CD14-positive monocyte (primary cell): ENCODE measurements around the gene NDUFA13. TPM values are rescaled to one million over a fixed set of nuclear protein-coding genes. Genes with fewer than 3 reads are reported as not detected.

Experiments used
- DNase-seq, 3 donors: peaks; one replicate each; pipeline ENCODE4 v3.0.0-alpha.2; 2011 to 2022
- H2AFZ ChIP-seq: 2 replicates; pipeline ENCODE4 v1.6.0; 2012; ENCODE audit warnings: mild to moderate bottlenecking, low read depth, low read length, inconsistent platforms; ENCODE audit not compliant: insufficient read depth, poor library complexity, severe bottlenecking
- H3K27ac ChIP-seq, 2 donors: 1 replicate in 1 of 2; 2 replicates in 1 of 2; pipeline ENCODE4 v1.5.1; 2012 to 2013; ENCODE audit warnings: low read length in 2 of 2, control low read depth in 1 of 2, inconsistent platforms in 1 of 2, low read depth in 1 of 2, mild to moderate bottlenecking in 1 of 2
- H3K27me3 ChIP-seq, 2 donors: one replicate each; pipeline versions ENCODE4 v1.6.0 to v1.6.1; 2011 to 2013; ENCODE audit warnings: low read length in 2 of 2; ENCODE audit not compliant: control insufficient read depth in 2 of 2, insufficient read depth in 2 of 2
- H3K36me3 ChIP-seq, 2 donors: replicated peaks in 1 of 2; 1 replicate in 1 of 2; 2 replicates in 1 of 2; pipeline versions ENCODE4 v1.5.1 to v1.6.1; 2012 to 2013; ENCODE audit warnings: low read length in 2 of 2, control low read depth in 1 of 2, inconsistent platforms in 1 of 2, mild to moderate bottlenecking in 1 of 2; ENCODE audit not compliant: insufficient read depth in 2 of 2, control insufficient read depth in 1 of 2
- H3K4me1 ChIP-seq, 2 donors: 1 replicate in 1 of 2; 2 replicates in 1 of 2; pipeline versions ENCODE4 v1.5.1 to v1.6.1; 2012 to 2013; ENCODE audit warnings: low read length in 2 of 2, control low read depth in 1 of 2, inconsistent platforms in 1 of 2, mild to moderate bottlenecking in 1 of 2, moderate library complexity in 1 of 2; ENCODE audit not compliant: insufficient read depth in 2 of 2, control insufficient read depth in 1 of 2
- H3K4me2 ChIP-seq: replicated peaks from 2 replicates; pipeline ENCODE3; 2012; ENCODE audit warnings: low read length, moderate library complexity, mild to moderate bottlenecking; ENCODE audit not compliant: poor library complexity, severe bottlenecking; ENCODE audit errors: extremely low read depth
- H3K4me3 ChIP-seq, 3 experiments: fragments of 200-600 bp in 1 of 3; sonication (generic) in 1 of 3; replicated peaks in 1 of 3; 1 replicate in 2 of 3; 2 replicates in 1 of 3; pipeline ENCODE4 v1.5.1; 2011 to 2013; ENCODE audit warnings: low read length in 3 of 3, mild to moderate bottlenecking in 3 of 3, control low read depth in 2 of 3, low read depth in 2 of 3, inconsistent platforms in 1 of 3, moderate library complexity in 1 of 3
- H3K79me2 ChIP-seq: 2 replicates; pipeline ENCODE4 v1.6.0; 2012; ENCODE audit warnings: mild to moderate bottlenecking, control low read depth, inconsistent platforms, low read length, moderate library complexity; ENCODE audit not compliant: insufficient read depth
- H3K9ac ChIP-seq: 2 replicates; pipeline ENCODE4 v1.6.0; 2017; ENCODE audit warnings: low read length, mild to moderate bottlenecking; ENCODE audit not compliant: insufficient read depth, poor library complexity, severe bottlenecking
- H3K9me3 ChIP-seq, 2 donors: replicated peaks in 1 of 2; 1 replicate in 1 of 2; 2 replicates in 1 of 2; pipeline versions ENCODE4 v1.5.1 to v1.6.1; 2012 to 2013; ENCODE audit warnings: low read length in 2 of 2, control low read depth in 1 of 2; ENCODE audit not compliant: control insufficient read depth in 1 of 2, insufficient read depth in 1 of 2
- H4K20me1 ChIP-seq: 2 replicates; pipeline ENCODE4 v1.6.0; 2012; ENCODE audit warnings: mild to moderate bottlenecking, low read length, control low read depth, moderate library complexity; ENCODE audit not compliant: insufficient read depth
- H3K27ac Mint-ChIP-seq, 7 donors: one replicate each; pipeline ENCODE4 v1.8.0; 2020; ENCODE audit warnings: mild to moderate bottlenecking in 7 of 7, mixed read lengths in 7 of 7, moderate library complexity in 6 of 7, inconsistent platforms in 2 of 7
- H3K27me3 Mint-ChIP-seq, 3 donors: one replicate each; pipeline ENCODE4 v1.8.0; 2021 to 2022; ENCODE audit warnings: low read depth in 3 of 3, mild to moderate bottlenecking in 3 of 3, mixed read lengths in 3 of 3, moderate library complexity in 3 of 3, inconsistent platforms in 1 of 3
- H3K36me3 Mint-ChIP-seq, 2 donors: one replicate each; pipeline ENCODE4 v1.8.0; 2020; ENCODE audit warnings: mixed read lengths in 2 of 2, inconsistent platforms in 1 of 2, mild to moderate bottlenecking in 1 of 2
- H3K4me1 Mint-ChIP-seq: one replicate; pipeline ENCODE4 v1.8.0; 2020; ENCODE audit warnings: mild to moderate bottlenecking, mixed read lengths
- H3K4me3 Mint-ChIP-seq, 2 donors: one replicate each; pipeline ENCODE4 v1.8.0; 2020; ENCODE audit warnings: mild to moderate bottlenecking in 2 of 2, mixed read lengths in 2 of 2, moderate library complexity in 1 of 2
- H3K9me3 Mint-ChIP-seq, 7 donors: one replicate each; pipeline ENCODE4 v1.8.0; 2020 to 2022; ENCODE audit warnings: mixed read lengths in 7 of 7, mild to moderate bottlenecking in 6 of 7, moderate library complexity in 6 of 7, inconsistent platforms in 2 of 7
- WGBS: methylation state at CpG from one replicate; pipeline ENCODE4 v1.1.5; 2013; ENCODE audit warnings: missing lambda C conversion rate; ENCODE audit not compliant: insufficient coverage; 5-methylcytosine and 5-hydroxymethylcytosine counted together
- intact Hi-C, 2 donors: fragments of 100-400 bp; cut with micrococcal nuclease; formaldehyde crosslinking; loops; one replicate each; pipeline versions ENCODE4 v1.15.0 to v1.15.1; 2023
- polyA minus RNA-seq: library from RNA; depleted of rRNA, polyadenylated mRNA; stranded (reverse); fragments of >200 nt; gene quantifications from 2 replicates; pipeline ENCODE4 v1.2.3, GENCODE V29; 2012
- polyA plus RNA-seq, 3 donors: library from polyadenylated mRNA; depleted of rRNA in 1 of 3; unstranded in 2 of 3; stranded (reverse) in 1 of 3; fragments of 300-500 nt in 2 of 3; fragments of >200 nt in 1 of 3; fragmentation: Illumina TruSeq in 2 of 3; gene quantifications; 1 replicate in 2 of 3; 2 replicates in 1 of 3; pipeline ENCODE4 v1.2.3, GENCODE V29; 2012 to 2021
- total RNA-seq, 12 experiments: library from RNA in 1 of 12; stranded (reverse) in 1 of 12; fragments of 120-200 nt in 1 of 12; gene quantifications; one replicate each; pipeline ENCODE4 v1.2.4 and lab custom pipeline; 2013 to 2026; ENCODE audit warnings: mixed read lengths in 6 of 12, inconsistent platforms in 1 of 12
- TF ChIP-seq, protein P1 (sequence below): fragments of 200-600 bp; IDR thresholded peaks from one replicate; pipeline ENCODE4 v1.8.0; 2022; ENCODE audit warnings: antibody characterized with exemption, mild to moderate bottlenecking

NDUFA13 gene
- total RNA-seq (2013): 222 TPM
- polyA plus RNA-seq (100 to 1,000 TPM in 2 of 3 donors, 10 to 100 TPM in 1; 86.7 to 433 (median 361) TPM), polyA minus RNA-seq (161 and 215 TPM in 2 replicates), total RNA-seq (lab: John Stamatoyannopoulos, UW) (0.60 to 4.0 (median 2.3) reads per million in 11 experiments)

DNA sequence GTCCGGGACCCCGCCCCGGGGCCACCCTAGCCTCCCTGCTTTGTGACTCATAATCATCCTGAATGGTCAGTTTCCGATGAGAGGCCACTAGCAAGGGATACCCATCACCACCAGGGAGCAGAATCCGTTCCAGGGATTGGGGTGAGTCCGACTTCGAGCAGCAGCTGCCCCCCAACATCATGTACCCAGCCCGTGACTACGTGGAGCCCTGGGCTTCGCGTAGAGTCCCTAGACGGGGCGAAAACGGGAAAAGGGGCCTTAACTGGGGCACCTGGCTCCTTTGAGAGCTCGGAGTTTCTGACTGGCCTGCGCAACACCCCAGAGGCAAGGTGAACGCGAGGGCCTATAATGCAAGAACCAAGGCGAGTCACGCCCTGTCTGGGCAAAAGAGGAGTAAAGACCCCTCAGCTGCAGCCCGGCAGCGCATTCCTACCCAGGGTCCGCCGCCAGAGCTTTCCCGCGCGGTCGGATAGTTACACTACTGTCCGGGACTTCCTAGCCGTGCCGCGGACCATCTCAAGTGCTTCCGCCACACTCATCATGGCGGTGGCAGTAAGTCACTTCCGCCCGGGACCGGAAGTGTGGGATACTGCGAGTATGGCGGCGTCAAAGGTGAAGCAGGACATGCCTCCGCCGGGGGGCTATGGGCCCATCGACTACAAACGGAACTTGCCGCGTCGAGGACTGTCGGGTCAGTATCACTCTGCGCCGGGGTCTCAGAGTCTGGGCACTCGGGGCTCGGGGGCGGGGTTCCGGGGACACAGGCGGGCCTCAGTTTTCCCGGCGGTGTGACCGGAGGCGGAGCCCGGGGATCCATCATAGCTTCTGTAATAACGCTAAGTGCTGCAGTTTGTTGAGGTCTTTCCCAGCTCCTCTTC lies at the start of gene NDUFA13:
Gene NDUFA13 (plus strand): TSS at position 584 of the 878 bp plus-strand sequence. CDS start 14 bp downstream, at position 598.
- H3K79me2 ChIP-seq: peaks cover 49% of the 10 kb centered on the region
- H3K36me3 Mint-ChIP-seq: peaks cover 16 to 27% of the 10 kb centered on the region in 2 donors
- peaks cover 17% of the 10 kb centered on the region for H3K4me1 Mint-ChIP-seq
- peaks cover 16 to 30% of the 10 kb centered on the region in 2 donors for H3K4me1 ChIP-seq
- H3K27ac Mint-ChIP-seq: peak within 1 kb of the TSS; percentile 78 to 98 (median 95)
- peak within 1 kb of the TSS; percentile 92 to 94 for H3K4me3 Mint-ChIP-seq
- peak within 1 kb of the TSS; percentile 90 for H3K4me2 ChIP-seq
- intact Hi-C loops: no loop called here
- peak within 1 kb of the TSS; percentile 98 for H2AFZ ChIP-seq
- H3K27me3 Mint-ChIP-seq: peaks cover 0 to 14% (median 2%) of the 10 kb centered on the region in 3 donors
- peaks cover 12% of the 10 kb centered on the region for H4K20me1 ChIP-seq
- TF ChIP-seq, protein P1, sequence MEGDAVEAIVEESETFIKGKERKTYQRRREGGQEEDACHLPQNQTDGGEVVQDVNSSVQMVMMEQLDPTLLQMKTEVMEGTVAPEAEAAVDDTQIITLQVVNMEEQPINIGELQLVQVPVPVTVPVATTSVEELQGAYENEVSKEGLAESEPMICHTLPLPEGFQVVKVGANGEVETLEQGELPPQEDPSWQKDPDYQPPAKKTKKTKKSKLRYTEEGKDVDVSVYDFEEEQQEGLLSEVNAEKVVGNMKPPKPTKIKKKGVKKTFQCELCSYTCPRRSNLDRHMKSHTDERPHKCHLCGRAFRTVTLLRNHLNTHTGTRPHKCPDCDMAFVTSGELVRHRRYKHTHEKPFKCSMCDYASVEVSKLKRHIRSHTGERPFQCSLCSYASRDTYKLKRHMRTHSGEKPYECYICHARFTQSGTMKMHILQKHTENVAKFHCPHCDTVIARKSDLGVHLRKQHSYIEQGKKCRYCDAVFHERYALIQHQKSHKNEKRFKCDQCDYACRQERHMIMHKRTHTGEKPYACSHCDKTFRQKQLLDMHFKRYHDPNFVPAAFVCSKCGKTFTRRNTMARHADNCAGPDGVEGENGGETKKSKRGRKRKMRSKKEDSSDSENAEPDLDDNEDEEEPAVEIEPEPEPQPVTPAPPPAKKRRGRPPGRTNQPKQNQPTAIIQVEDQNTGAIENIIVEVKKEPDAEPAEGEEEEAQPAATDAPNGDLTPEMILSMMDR: no peak
- peaks cover 0 to 9% of the 10 kb centered on the region in 2 donors for H3K27me3 ChIP-seq
- WGBS: 6% methylated on average over 55 of the region's 61 CpGs
- peak within 1 kb of the TSS; percentile 74 to 89 for H3K27ac ChIP-seq
- peak; percentile 90 to 94 (median 93) for DNase-seq
- H3K36me3 ChIP-seq: peaks cover 7 to 19% of the 10 kb centered on the region in 2 donors
- peaks cover 15 to 18% of the 10 kb centered on the region in 2 donors for H3K9me3 ChIP-seq
- H3K4me3 ChIP-seq: peak within 1 kb of the TSS; percentile 81 to 94 (median 88)
- peaks cover 11 to 22% (median 16%) of the 10 kb centered on the region in 7 donors for H3K9me3 Mint-ChIP-seq
- H3K9ac ChIP-seq: peak within 1 kb of the TSS; percentile 85

DNA sequence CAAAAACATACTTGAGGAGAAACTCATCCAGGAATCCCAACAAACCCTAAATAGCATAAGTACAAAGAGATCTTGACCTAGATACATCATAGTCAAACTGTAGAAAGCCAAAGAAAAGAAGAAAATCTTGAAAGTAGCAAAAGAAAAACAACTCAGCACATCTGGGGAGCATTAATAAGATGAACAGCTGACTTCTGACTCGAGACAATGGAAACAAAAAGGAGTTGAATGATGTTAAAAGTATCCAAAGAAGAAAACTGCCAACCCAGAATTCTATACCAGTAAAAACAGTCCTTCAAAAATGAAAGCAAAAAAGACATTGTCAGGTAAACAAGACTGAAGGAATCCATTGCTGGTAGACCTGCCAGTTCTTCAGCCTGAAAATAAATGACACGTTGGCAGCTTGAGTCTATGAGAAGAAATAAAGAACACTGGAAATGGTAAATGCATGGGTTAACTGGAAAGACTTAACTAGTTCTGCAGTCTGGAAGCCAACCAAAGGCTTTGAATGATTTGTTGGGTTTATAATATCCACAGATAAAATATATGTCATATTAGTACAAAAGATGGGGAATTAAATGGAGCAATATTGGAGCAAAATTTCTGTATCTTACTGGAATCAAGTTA lies 47.5 kb upstream of the NDUFA13 start:
- Mint-ChIP-seq H3K27ac (peak overlapping the region in 1 of 7 donors; percentile 19), H3K4me1 (peaks cover 32% of the 10 kb centered on the region), H3K36me3 (peaks cover 59 to 67% of the 10 kb centered on the region in 2 donors), H3K27me3 (no peaks in the 10 kb centered on the region), H3K4me3 (no peak overlapping the region), H3K9me3 (peaks cover 31 to 44% (median 37%) of the 10 kb centered on the region in 7 donors)
- Histone ChIP-seq H3K79me2 (peaks cover 77% of the 10 kb centered on the region), H2AFZ (no peak overlapping the region), H3K9ac (no peak overlapping the region), H3K27ac (no peak overlapping the region), H4K20me1 (peaks cover 14% of the 10 kb centered on the region), H3K27me3 (no peaks in the 10 kb centered on the region), H3K4me3 (peak overlapping the region in 1 of 3 experiments; percentile 6), H3K4me1 (peaks cover 22 to 27% of the 10 kb centered on the region in 2 donors), H3K36me3 (peaks cover 22 to 63% of the 10 kb centered on the region in 2 donors), H3K4me2 (no peak overlapping the region), H3K9me3 (peaks cover 33 to 41% of the 10 kb centered on the region in 2 donors)
- intact Hi-C loops: no loop called here
- TF ChIP-seq, protein P1: no peak
- WGBS: 100% methylated on average over 1 of the region's 2 CpGs
- DNase-seq: no peak
